NCI-H774 (cell line): ENCODE measurements around the gene SH3BP5L.
"Not testable (repeated sequence)": the region's sequence is repeated elsewhere in the genome, so short reads cannot be mapped to it uniquely, and the experiment has no call there.

Source experiments
- DNase-seq: peaks from one replicate; lab custom pipeline; 2025; lab: John Stamatoyannopoulos, UW

The SH3BP5L gene

DNA sequence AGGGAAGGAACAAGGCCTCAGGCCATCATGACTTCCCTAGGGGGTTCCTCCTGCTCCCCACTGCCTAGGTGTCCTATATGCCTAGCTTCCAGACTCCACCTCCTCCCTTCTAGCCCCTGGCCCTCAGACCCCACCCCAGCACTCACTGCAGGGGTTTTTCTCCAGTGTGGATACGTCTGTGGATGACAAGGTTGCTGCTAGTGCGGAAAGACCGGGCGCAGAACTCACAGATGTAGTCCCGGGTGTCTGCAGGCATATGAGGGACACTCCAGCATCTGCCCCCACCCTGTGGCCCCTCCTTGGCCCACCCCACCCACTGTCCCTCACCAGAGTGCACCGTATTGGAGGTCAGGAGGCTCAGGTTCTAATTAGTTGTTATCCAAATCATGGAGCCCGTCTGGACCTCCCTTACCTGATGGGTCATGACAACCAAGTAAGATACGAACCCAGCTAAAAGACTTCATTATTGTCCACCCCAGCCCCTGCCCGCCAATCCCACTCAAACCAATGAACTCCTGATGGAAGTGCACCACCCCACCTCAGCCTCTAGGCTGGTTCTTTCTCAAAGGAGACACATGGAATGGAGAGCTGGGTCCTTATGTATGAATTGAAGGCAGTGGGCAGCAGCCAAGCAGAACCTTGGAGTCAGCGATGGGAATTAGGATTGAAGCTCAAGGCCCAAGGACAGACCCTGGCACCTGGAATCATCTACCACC, 25.0 kb upstream of the SH3BP5L start:
- DNase-seq, result no peak

DNA sequence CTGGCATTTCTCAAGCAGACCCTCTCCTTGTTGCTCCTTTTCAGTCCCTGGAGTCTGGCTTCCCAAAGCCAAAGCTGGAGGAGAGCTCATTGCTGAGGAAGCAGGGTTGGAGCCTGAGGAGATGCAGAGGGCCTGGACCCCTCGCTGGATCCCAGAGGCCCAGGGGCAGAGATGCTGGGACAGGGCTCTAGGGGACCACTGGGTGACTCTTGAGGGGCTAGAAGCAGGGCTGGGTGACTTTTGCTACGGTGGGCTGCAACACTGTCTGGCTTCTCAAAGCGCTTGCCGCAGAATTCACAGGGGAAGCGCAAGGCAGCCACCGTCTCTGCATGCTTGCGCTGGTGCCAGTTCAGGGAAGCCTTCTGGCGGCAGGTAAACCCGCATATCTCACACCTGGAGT, 24.4 kb upstream of the SH3BP5L start:
- DNase-seq, result no peak

DNA sequence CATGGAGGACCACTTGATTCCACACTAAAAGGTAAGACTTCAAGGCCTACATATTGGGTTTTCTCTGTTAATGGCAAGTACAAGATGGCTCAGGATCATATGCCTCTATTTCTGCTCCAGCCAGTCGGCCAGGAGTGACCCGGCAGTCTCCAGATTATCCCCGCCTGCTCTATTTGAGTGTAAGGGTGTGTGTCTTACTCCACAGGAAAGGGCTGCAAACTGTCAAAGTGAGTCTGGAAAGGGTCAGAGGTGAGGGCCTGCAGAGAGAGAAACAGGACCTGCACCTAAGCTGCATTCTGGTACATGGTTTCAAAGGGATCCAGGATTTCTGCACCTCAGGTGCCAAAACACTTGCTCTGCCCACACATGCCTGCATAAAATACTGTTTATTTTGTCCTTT, 23.9 kb upstream of the SH3BP5L start:
- no peak for DNase-seq

DNA sequence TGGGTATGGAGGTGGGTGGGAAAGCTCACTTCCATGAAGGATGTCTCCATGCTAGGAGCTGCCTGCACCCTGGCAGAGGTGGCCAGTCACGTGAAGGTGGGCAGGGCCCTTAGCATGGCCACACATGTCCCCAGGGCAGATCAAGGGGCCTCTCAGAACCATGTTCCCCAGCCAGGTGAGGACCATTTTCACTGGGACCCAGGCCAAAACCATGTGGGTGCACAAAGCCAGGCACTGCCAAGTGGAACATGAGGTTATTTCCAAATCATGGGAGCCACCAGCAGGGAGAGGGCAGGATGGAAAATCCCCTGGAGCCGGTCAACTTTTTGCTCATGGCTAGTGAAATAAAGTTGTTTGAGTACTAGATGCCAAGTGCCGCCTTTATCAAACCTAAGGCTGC, 23.4 kb upstream of the SH3BP5L start:
- DNase-seq, result no peak

DNA sequence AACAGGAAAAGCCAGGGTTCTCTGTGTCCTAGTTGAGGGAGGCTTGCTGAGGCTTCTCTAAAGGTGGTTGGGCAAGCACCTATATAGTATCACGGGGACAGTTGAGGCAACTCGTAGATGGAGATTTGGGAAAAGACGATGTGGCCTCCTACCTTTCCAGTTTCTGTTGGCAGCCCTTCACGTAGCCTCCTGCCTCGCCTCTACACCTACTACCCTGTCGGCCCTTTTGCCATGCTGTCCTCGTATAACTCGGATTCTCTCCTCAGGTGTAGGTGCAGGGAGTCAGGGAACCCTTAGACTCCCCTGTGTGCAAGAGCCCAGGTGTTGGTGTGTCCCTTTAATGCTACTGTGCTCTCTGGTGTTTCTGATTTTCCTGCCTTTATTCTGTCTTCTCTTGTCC, 22.9 kb upstream of the SH3BP5L start:
- no peak for DNase-seq

DNA sequence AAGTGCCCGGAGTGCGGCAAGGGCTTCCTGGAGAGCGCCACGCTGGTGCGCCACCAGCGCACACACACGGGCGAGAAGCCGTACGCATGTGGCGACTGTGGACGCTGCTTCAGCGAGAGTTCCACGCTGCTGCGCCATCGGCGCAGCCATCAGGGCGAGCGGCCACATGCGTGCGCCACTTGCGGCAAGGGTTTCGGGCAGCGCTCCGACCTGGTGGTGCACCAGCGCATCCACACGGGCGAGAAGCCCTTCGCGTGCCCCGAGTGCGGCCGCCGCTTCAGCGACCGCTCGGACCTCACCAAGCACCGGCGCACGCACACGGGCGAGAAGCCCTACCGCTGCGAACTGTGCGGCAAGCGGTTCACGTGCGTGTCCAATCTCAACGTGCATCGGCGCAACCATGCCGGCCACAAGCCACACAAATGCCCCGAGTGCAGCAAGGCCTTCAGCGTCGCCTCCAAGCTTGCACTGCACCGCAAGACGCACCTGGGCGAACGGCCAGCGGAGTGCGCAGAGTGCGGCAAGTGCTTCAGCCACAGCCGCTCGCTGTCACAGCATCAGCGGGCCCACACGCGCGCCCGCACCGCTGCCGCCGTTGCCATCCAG, 22.3 kb upstream of the SH3BP5L start:
- DNase-seq, result no peak

DNA sequence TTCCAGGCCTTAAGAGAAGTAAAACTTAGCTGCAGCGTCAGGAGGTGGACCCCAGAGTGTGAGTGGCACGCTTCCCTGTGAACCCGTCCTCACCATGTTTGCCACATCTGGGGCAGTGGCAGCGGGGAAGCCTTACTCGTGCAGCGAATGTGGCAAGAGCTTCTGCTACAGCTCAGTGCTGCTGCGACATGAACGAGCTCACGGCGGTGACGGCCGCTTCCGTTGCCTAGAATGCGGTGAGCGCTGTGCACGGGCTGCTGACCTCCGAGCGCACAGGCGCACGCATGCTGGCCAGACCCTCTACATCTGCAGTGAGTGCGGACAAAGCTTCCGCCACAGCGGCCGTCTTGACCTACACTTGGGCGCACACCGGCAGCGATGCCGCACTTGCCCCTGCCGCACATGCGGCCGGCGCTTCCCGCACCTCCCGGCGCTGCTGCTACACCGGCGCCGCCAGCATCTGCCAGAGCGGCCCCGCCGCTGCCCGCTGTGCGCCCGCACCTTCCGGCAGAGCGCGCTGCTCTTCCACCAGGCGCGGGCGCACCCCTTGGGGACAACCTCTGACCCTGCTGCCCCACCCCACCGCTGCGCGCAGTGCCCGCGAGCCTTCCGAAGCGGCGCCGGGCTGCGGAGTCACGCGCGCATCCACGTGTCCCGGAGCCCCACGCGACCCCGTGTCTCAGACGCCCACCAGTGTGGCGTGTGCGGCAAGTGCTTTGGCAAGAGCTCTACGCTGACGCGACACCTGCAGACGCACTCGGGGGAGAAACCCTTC, 21.7 kb upstream of the SH3BP5L start:
- no peak for DNase-seq

DNA sequence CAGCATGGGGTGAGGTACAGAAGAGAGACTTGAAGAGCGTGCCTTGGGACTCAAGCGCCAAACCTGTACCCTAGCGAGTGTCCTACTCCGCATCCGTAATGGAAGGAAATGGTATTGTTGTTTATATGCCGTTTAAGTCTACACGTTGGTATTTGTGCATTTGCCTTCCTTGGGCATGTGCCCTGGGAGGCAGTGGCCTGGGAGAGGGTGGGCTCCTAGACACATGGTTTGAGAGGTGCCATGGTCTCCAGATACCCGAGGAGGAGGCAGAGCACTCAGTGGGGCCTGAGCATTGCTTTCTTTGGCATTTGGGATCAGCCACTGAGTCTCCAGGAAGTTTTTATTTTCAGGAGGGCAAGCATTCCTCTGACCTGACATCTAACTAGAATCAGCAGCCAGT, 18.8 kb upstream of the SH3BP5L start:
- no peak for DNase-seq

DNA sequence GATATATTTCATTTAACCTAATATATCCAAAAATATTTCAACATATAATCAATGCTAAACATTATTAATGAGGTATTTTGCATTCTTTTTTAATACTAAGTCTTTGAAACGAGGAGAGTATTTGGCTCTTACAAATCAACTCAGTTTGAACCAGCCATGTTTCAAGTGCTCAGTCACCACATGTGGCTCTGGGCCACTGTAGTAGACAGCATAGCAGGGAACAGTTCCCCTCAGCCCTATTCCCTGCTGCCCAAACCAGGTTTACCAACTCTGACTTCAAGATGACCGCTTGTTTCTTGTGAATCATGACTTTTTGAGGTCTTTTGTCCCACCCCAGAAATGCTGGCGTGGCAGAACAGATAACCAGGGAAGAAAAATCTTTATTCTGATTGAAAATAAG, 18.0 kb upstream of the SH3BP5L start:
- no peak for DNase-seq

DNA sequence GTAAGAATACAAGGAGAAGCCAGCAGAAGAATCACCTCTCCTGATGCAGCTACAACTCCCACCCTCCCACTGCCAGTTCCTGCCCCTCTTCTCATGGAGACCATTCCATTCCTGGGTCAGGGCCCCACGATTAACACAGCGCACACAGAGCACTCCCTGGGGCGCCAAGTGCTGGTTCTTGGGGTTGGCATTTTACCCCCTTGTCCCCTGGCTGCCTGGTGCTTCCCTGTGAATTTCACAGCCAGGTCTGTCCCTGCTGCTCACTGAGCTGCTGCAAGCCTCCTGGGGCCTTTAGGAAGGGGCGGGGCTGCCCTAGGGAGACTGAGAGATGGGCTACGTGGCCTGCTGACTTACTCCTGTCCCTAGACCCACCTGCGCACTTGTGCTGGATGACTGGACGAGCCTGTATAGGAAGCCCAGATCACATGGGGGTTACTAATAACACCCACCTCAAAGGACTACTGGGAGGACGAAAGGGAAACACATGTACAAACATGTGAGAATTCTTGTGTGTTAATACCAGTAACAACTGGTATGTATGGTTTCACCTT, 17.1 kb upstream of the SH3BP5L start:
- DNase-seq, result no peak

DNA sequence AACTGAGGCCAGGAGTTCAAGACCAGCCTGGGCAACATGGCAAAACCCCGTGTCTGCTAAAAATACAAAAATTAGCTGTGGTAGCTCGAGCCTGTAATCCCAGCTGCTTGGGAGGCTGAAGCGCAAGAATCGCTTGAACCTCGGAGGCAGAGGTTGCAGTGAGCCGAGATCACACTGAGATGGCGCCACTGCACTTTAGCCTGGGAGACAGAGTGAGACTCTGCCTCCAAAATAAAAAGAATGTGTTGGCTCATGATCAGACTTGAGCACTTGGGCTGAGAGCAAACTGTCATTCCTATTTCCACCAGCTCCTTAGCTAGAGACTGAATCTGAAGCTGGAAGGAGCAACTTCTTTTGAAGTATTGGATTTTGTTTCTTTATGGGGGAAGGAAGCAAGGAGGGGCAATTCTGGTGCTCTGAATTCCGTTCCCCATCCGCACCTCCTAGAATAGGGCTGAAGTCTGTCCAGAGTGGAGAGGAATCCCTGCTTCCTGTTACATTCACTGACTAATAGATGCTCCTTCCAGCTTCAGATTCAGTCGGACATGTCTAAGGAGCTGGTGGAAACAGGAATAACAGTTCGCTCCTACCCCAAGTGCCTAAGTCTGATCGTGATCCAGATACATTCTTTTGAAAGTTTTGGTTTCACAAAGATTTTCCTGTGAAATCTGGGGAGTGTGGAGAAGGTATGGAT, 16.1 kb upstream of the SH3BP5L start:
- DNase-seq, result no peak

DNA sequence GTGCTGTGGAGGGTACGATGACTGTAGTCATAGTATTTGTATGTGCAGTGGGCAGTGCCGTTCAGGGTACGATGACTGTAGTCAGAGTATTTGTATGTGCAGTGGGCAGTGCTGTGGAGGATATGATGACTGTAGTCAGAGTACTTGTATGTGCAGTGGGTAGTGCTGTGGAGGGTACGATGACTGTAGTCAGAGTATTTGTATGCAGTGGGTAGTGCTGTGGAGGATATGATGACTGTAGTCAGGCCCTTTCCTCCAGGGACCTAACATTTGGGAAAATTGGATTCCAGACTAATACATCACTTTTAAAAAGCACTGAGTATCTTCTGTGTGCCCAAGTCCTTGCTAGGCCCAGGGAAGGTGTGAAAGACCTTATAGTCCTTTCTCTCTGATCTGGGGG, 15.2 kb upstream of the SH3BP5L start:
- no peak for DNase-seq

DNA sequence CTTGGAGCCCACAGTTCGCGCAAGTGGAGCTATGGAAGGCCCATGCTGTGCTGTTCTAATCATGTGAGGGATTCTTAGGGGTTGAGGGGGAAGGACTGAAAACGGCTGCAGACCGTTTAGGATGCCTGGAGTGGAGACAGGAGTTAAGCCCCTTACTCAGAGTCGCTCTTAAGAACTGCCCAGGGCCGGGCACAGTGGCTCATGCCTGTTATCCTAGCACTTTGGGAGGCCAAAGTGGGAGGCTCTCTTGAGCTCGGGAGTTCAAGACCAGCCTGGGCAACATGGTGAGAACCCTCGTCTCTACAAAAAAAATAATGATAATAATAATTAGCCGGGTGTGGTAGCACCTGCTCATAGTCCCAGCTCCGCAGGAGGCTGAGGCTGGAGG, 13.4 kb upstream of the SH3BP5L start:
- DNase-seq, result peak; percentile 59

DNA sequence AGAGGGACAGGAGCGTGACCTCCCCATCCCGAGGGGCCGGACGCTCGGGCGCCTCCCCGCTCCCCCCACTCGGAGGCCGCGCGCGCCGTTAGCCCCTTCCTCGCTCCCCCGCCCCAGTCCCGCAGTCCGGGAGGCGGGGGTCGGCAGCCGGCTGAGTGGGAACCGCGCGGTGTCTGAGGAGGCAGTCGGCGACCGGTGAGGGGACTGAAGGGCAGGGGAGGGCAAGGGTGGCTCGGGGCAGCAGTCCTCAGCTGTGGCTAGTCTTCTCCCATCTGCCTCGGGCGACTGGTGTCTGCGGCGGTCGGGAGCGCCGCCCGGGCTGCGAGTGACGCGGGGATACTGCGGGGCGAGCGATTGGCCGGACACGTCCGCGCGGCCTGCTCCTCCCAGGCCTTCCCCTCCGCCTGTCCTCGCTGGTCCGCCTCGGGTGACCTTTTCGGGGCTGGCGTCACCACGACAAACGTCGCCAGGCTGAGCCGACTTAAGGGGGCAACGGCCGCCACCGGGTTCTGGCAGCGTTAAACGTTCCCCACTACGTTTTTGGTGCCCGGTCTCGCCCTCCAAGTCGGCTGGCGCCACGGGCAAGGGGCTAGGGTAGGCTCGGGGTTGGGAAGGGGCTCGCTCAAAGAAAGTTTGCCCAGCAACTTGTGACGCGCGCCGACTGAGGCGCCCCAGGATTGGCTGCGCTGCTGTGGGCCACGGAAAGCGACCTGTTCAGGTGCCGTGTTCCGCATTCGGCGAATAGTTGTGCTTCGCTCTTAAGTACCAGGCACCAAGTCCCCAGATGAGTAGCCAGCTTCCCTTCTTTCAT, 12.8 kb upstream of the SH3BP5L start:
- peak; percentile 91 for DNase-seq

DNA sequence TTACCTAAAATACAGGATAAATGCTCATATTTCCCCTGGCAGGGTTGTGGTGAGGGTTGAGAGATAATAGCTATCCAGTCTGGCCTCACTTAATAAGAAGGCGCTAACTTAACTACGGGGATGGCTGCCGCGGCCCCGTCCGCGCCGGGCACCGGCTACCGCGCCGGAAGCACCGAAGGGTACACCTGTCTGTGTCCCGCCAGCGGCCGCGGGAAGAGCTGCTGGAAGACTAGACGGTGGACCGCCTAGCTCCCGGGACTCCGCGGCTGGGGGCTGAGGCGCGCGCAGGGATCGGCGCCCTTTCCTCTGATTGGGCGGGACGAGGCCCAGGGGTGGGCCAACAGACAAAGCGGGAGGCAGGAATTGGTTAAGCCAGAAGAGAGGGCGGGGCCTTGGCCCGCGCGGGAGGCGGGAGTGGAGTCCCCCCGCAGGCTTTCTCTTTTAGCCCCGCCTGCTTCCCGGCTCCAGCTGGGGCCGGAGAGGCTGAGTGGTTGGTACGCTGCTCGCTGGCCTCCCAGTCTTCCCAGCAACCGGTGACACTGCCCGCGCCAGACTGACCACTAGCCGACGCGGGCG, 12.2 kb upstream of the SH3BP5L start, which contains the start of gene ZNF672:
Gene ZNF672, plus strand, starts transcription at position 444 of the 576 bp plus-strand sequence. CDS start 9,051 bp downstream, outside the sequence.
- peak; percentile 99 for DNase-seq

DNA sequence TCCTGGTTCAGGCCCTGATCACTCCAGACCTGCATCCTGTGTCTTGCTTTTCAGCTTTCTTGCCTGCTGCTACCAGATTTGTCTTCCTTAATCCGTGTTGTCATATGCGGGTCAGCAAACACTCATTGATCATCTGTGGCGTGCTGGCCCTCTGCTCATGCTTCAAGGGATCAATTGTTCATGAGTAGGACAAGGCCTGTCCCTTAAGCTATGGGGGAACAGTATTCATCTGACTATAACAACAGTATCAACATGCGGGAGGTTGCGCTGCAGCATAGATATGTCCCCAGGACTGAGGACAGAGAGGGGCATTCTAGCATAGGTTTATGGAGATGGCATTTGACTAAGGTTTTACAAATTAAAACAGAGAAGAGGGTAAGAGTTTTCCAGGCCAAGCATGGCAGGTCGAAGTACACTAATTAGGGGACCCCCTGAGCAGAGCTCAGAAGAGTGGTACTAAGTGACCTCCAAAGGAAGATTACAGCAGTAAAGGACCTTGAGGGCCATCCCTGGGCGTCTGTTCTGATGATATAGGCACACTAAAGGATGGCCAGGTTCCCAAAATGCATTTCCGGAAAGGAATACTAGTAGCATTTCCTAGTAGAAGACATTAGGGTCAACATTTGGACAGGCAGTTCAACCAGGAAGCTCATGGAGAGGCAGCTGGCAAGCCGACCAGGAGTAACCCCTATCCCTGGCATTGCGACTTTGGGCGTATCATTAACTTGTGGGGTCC, 11.5 kb upstream of the SH3BP5L start:
- no peak for DNase-seq

DNA sequence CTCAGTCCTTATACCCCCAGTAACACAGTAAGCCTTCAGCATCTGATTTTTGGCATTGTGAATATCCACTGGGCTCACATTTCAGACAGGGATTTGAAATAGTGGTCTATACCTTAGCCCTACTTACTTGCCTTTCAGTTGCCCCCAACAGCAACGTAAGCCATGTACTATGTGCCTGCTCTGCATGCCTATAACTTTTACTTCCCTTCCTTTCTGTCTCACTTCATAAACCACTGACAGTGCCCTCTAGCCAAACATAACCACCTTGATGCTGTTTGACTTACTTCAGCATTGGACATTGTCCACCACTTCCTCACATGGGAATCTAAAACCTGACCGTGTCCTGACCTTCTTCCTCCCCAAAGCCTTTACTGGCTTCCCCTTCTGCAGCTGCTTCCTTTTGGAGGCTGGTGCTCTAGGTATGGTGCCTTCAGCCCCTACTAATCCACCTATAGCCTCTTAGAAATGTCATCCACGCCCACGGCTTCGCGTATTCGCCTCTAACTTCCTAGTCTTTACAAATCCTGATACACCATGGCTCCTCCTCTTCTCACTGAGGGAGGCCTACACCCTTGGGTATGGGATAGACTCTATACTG, 8.7 kb upstream of the SH3BP5L start:
- no peak for DNase-seq

DNA sequence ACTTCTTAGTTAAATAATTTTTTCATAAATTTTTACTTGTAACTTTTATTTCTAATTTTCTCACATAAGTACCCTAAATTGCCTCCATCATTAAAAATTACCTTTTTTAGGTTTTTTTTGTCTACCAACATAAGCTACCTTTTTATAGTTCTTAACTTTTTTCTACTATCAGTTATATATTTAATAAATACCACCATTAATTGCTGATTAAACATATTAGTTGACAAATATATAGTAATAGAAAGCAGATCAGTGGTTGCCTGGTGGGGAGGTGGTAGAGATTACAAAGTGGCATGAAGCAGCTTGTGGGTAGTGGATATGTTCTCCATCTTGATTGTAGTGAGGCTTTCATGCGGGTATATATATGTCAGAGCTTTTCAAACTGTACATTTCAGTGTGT, 6.1 kb upstream of the SH3BP5L start:
- DNase-seq, result no peak

DNA sequence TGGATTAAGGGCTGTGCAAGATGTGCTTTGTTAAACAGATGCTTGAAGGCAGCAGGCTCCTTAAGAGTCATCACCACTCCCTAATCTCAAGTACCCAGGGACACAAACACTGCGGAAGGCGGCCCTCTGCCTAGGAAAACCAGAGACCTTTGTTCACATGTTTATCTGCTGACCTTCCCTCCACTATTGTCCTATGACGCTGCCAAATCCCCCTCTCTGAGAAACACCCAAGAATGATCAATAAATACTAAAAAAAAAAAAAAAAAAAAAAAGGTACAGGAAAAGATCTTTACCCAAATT, 5.0 kb upstream of the SH3BP5L start:
- not testable (repeated sequence) for DNase-seq

DNA sequence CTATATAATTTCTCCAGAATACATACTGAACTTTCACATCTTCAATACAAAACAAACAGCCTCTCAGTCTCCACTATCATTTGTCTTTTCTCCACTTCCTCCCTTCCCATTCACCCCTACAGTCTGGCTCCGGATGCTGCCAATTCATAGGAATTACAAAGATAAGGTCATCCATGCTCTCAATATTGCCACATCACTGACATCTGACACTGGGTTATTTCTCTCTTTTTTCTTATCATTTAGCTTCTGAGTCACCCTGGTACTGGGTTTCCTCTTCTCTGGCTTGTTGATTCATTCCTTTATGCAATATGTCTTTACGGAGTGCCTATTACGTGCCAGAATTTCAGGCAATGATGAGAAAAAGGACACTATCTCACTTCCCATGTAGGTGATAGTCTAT, 3.1 kb upstream of the SH3BP5L start:
- DNase-seq, result no peak
